Measurements from ENCODE around the gene IL3.
A peak's percentile ranks its signal among the peaks of the same experiment; 100 is the strongest.

The IL3 gene

GRCh38 chr5:132060501-132061161 lies at the start of gene IL3:
TSS of gene IL3 (plus strand) at chr5:132060655. CDS start at chr5:132060707, 52 bp downstream.
- TF ChIP-seq TEAD4 (IDR thresholded peaks at IDR 0.05): no peak
- TF ChIP-seq, protein P1, sequence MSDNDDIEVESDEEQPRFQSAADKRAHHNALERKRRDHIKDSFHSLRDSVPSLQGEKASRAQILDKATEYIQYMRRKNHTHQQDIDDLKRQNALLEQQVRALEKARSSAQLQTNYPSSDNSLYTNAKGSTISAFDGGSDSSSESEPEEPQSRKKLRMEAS (IDR thresholded peaks at IDR 0.05): no peak
- no peak for TF ChIP-seq YY1 (IDR thresholded peaks at IDR 0.05; ENCODE audit: low read depth)
- TF ChIP-seq, protein P2, sequence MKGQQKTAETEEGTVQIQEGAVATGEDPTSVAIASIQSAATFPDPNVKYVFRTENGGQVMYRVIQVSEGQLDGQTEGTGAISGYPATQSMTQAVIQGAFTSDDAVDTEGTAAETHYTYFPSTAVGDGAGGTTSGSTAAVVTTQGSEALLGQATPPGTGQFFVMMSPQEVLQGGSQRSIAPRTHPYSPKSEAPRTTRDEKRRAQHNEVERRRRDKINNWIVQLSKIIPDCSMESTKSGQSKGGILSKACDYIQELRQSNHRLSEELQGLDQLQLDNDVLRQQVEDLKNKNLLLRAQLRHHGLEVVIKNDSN (IDR thresholded peaks at IDR 0.05): no peak
- no peak for TF ChIP-seq CEBPB (IDR thresholded peaks at IDR 0.05)
- no peak for TF ChIP-seq RAD21 (IDR thresholded peaks at IDR 0.05; ENCODE audit: low read depth)
- no peak for TF ChIP-seq EGR1 (IDR thresholded peaks at IDR 0.05)
- no peak for TF ChIP-seq ZBTB7A (IDR thresholded peaks at IDR 0.05; ENCODE audit: low read depth)
- no peak for TF ChIP-seq TAF1 (IDR thresholded peaks at IDR 0.05; ENCODE audit: low read depth)
- no peak for TF ChIP-seq NFIC (IDR thresholded peaks at IDR 0.05)

GRCh38 chr5:132010989-132011621 lies 49.4 kb upstream of the IL3 start:
- TF ChIP-seq EP300 (IDR thresholded peaks at IDR 0.05; ENCODE audit: borderline replicate concordance): no peak
- TF ChIP-seq ZBTB7A (IDR thresholded peaks at IDR 0.05; ENCODE audit: low read depth): 0 out of 2 replicates have a peak, but pooled peaks have one; percentile 22

GRCh38 chr5:132011622-132012343 lies 48.7 kb upstream of the IL3 start, which contains the start of gene ACSL6:
TSS of gene ACSL6 (minus strand) at chr5:132011658. CDS start at chr5:132011553, 105 bp downstream.
- TF ChIP-seq CREB1 (IDR thresholded peaks at IDR 0.05; ENCODE audit: low read depth): no peak
- no peak for TF ChIP-seq YY1 (IDR thresholded peaks at IDR 0.05; ENCODE audit: low read depth)
- TF ChIP-seq, protein P3, sequence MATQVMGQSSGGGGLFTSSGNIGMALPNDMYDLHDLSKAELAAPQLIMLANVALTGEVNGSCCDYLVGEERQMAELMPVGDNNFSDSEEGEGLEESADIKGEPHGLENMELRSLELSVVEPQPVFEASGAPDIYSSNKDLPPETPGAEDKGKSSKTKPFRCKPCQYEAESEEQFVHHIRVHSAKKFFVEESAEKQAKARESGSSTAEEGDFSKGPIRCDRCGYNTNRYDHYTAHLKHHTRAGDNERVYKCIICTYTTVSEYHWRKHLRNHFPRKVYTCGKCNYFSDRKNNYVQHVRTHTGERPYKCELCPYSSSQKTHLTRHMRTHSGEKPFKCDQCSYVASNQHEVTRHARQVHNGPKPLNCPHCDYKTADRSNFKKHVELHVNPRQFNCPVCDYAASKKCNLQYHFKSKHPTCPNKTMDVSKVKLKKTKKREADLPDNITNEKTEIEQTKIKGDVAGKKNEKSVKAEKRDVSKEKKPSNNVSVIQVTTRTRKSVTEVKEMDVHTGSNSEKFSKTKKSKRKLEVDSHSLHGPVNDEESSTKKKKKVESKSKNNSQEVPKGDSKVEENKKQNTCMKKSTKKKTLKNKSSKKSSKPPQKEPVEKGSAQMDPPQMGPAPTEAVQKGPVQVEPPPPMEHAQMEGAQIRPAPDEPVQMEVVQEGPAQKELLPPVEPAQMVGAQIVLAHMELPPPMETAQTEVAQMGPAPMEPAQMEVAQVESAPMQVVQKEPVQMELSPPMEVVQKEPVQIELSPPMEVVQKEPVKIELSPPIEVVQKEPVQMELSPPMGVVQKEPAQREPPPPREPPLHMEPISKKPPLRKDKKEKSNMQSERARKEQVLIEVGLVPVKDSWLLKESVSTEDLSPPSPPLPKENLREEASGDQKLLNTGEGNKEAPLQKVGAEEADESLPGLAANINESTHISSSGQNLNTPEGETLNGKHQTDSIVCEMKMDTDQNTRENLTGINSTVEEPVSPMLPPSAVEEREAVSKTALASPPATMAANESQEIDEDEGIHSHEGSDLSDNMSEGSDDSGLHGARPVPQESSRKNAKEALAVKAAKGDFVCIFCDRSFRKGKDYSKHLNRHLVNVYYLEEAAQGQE (IDR thresholded peaks at IDR 0.05; ENCODE audit: low read depth): peak; percentile 25

DNA sequence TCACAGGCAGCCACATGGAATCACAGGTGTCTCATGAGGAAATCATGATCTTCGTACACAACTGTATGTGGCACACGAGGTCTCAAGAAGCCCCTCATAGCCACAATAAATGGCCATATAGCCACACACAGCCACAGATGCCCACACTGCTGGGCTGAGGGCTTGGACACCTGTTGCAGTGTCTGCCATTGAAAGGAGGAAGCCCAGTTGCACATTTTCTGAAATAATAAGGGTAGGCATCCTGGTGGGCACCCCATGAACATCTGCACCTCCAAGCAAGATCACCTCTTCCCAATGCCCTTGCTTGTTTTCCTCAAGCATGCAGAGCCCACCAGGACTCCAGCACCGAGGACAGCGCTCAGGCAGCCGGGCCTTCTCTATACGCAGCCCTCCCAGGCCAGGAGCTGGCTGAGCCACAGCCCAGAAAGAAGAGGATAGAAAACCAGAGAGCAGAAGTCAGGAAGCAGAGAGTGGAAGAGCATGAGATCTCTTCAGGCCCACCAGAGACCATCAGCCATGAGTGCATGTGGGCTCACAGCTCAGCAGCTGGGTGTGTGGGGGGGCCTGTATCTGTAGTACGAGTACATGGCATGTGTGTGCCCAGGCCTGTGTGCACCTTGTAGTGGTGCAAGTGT lies 48.0 kb upstream of the IL3 start:
- TF ChIP-seq, protein P3 (IDR thresholded peaks at IDR 0.05; ENCODE audit: low read depth): peak; percentile 96
- no peak for TF ChIP-seq EGR1 (IDR thresholded peaks at IDR 0.05)
- peak; percentile 15; the same call in 1 of the 2 replicates for TF ChIP-seq RAD21 (IDR thresholded peaks at IDR 0.05; ENCODE audit: low read depth)
- TF ChIP-seq CEBPB (IDR thresholded peaks at IDR 0.05): no peak
- TF ChIP-seq, protein P1 (IDR thresholded peaks at IDR 0.05): peak; percentile 46; the same call in 1 of the 2 replicates

DNA sequence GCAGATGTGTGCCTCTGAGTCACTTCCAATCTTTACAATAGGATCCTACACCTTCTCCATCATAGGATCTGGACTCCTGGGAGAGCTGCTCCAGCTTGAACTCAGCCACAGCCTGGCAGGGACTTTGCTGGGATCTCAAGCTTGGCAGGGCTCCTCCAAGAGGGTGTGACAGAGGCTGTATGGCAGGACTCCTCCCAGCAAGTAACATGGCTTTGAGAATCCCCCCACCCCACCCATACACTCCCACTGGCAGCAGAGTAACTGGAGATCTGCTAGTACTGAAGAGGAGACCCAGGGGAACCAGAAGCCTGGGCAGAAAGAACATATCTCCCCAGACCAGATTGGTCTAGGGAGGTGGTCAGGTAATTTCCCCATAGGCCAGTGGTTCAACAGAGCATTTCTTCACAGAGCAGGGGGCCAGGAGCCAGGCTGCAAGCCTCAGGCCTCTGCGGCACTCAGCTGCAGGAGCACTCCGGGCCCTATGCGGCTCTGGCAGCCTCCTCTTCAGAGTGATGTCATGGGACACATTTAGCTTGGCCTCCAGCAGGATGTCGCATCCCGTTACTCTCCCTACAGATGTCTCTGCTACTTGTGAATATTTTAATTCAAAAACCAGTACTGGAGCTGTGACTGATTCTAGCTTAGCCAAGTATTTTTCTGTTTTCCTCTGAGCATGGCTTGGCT lies 47.3 kb upstream of the IL3 start:
- TF ChIP-seq ZBTB7A (IDR thresholded peaks at IDR 0.05; ENCODE audit: low read depth): no peak
- no peak for TF ChIP-seq TEAD4 (IDR thresholded peaks at IDR 0.05)
- TF ChIP-seq, protein P1 (IDR thresholded peaks at IDR 0.05): no peak
- TF ChIP-seq NFIC (IDR thresholded peaks at IDR 0.05): no peak
- no peak for TF ChIP-seq CREB1 (IDR thresholded peaks at IDR 0.05; ENCODE audit: low read depth)
- TF ChIP-seq CEBPB (IDR thresholded peaks at IDR 0.05): no peak
- TF ChIP-seq YY1 (IDR thresholded peaks at IDR 0.05; ENCODE audit: low read depth): no peak
- no peak for TF ChIP-seq EGR1 (IDR thresholded peaks at IDR 0.05)
- TF ChIP-seq, protein P2 (IDR thresholded peaks at IDR 0.05): no peak
- no peak for TF ChIP-seq FOXM1 (IDR thresholded peaks at IDR 0.05; ENCODE audit: borderline replicate concordance, low read depth)
- TF ChIP-seq TAF1 (IDR thresholded peaks at IDR 0.05; ENCODE audit: low read depth): no peak

Measured in Ishikawa (cell line).